ENCODE results near the gene ASGR1.
"Not testable (repeated sequence)": the region's sequence is repeated elsewhere in the genome, so short reads cannot be mapped to it uniquely, and the experiment has no call there.

ASGR1 gene

GRCh38 chr17:7130621-7131422 lies 48.3 kb downstream of the ASGR1 start:
- no peak for DNase-seq (ENCODE audit: low read depth, low spot score)
- H3K27ac ChIP-seq, result no peak overlapping the region

- no peak overlapping the region for H3K27ac ChIP-seq
- no peak for DNase-seq (ENCODE audit: low read depth, low spot score)
These were observed 49.9 kb downstream of the ASGR1 start for GRCh38 chr17:7129311-7129710.

- no peak for DNase-seq (ENCODE audit: low read depth, low spot score)
These were observed 51.0 kb downstream of the ASGR1 start for GRCh38 chr17:7128160-7128559.

GRCh38 chr17:7127501-7127900 lies 51.7 kb downstream of the ASGR1 start:
- not testable (repeated sequence) for DNase-seq (ENCODE audit: low read depth, low spot score); H3K27ac ChIP-seq

More at GRCh38 chr17:7128160-7128559, 51.0 kb downstream of the ASGR1 start:
- no peak overlapping the region for H3K27ac ChIP-seq

DNA sequence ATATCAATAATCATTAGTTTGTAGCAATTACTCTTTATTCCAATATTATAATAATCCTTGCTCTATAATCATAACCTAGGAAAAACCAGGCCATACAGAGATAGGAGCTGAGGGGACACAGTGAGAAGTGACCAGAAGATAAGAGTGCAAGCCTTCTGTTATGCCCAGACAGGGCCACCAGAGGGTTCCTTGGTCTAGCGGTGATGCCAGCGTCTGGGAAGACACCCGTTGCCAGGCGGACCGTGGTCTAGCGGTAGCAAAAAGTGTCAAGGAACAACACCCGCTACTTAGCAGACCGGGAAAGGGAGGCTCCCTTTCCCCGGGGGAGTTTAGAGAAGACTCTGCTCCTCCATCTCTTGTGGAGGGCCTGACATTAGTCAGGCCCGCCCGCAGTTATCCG lies 52.8 kb downstream of the ASGR1 start:
- not testable (repeated sequence) for H3K27ac ChIP-seq; DNase-seq (ENCODE audit: low read depth, low spot score)

DNA sequence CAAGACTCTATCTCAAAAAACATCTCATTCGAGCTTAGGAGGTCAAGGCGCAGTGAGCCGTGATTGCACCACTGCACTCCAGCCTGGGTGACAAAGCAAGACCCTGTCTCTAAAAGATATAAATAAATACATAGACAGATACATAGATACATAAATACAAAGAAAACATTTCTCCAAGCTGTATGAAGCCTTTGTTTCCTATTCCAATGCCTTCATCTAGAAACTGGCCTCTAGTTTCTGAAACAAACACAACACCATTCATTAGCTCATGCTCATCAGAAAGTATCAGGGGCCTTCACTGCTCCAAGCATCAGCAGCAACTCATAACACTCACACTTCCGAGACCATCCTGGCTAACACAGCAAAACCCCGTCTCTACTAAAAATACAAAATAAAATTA lies 54.2 kb downstream of the ASGR1 start:
- H3K27ac ChIP-seq, result no peak overlapping the region
- DNase-seq (ENCODE audit: low read depth, low spot score), result no peak

- DNase-seq (ENCODE audit: low read depth, low spot score), result no peak
- H3K27ac ChIP-seq, result no peak overlapping the region
These were observed 55.3 kb downstream of the ASGR1 start for GRCh38 chr17:7123844-7124243.

All from epithelial cell of prostate (primary cell).